Mesenteric fat pad (tissue), 1 donor: ENCODE measurements around the gene NFE2L3. TPM values are rescaled to one million over a fixed set of nuclear protein-coding genes. Genes with fewer than 3 reads are reported as not detected.
"Not testable (repeated sequence)": the region's sequence is repeated elsewhere in the genome, so short reads cannot be mapped to it uniquely, and the experiment has no call there.

Experiments used
- DNase-seq: peaks from one replicate; pipeline ENCODE4 v3.0.0-alpha.2; 2020; ENCODE audit warnings: low spot score
- total RNA-seq: library from RNA; stranded (reverse); fragmentation: NEBNext Ultra II Directional; extraction: Animal tissue kit (Norgen Biotek cat#: 25700); gene quantifications from one replicate; pipeline ENCODE4 v1.2.1, GENCODE V29; 2021
- donor health status: DM: yes; HTN: yes; CAD: no.

NFE2L3 gene
- total RNA-seq, 1 donor from 2014 or later, result 2.7 TPM

DNA sequence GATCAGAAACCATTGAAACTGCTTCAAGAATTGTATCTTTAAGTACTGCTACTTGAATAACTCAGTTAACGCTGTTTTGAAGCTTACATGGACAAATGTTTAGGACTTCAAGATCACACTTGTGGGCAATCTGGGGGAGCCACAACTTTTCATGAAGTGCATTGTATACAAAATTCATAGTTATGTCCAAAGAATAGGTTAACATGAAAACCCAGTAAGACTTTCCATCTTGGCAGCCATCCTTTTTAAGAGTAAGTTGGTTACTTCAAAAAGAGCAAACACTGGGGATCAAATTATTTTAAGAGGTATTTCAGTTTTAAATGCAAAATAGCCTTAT, 33.8 kb downstream of the NFE2L3 start:
- DNase-seq, result no peak

DNA sequence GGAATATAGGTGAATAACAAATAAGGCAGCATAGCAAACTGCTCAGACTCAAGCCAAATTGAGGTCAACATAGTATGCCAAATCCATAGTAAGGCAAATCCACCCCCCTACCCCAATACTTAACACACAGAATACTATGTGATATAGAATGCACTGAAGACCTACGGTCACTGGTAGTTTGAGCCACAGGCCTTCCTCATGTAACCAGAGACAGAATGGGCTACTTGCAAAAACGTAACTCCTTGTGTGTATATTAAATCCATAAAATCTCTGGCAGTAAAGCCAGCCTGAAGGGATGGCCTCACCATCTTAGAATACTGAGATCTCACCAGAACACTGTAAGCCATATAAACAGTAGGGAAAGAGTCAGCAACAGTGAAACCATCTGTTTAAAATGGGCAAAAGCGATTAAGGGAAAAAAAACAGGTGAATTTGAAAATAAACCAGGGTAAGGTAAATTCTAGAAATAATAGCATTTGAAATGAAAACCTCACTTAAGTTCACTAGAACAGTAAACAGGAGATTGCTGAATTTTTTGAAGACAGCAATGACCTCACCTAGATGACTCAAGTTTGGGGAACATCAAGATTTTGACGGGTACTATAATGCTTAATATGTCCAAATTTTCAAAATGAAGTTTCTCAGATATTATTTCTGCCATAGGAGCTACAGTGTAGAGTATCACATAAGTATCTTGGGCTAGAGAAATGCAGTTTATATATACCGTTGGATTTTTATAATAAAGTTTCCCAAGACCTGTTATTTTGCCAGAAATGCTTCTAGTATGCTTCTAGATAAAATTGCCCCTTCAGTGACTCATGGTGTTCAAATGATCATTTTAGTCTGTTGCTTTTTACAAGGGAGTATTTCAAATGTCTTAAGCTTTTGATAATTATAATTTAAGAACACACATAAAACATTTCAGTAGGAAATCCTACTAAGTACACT, 34.6 kb downstream of the NFE2L3 start:
- DNase-seq, result no peak

DNA sequence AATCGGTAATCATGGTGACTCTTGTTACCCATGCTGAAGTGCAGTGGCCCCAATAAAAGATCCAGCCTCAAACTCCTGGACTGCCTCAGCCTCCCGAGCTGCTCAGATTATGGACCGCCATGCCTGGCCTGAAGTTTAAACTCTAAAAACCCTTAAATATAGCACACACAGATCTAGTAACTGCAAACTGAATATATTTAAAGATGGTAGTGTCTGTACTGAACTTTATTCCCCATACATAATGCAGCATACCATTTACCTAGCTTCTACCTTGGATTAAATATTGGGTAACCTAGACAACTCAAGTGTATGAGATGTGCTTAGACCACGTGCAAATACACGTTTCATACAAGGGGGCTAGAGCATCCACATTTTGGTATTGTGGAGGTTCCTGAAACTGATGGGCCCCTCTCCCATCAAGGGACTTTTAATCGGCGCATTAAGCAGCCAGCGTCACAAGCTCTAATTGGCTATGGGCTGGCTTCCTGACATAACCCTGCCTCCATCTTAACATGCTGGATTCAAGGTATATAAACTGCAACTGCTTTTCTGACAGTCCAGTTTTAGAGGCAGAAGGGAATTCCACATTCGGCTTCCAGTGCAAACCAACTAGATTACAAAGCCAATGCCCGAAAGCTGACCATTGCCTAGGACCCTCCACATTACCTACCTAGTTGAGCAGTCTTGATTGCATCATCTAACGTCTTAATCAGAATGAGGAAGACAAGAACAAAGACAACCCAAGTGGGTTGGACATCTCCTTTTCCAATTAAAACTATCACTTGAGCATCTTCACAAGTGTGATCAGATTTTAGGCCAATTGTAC, 35.6 kb downstream of the NFE2L3 start:
- no peak for DNase-seq

DNA sequence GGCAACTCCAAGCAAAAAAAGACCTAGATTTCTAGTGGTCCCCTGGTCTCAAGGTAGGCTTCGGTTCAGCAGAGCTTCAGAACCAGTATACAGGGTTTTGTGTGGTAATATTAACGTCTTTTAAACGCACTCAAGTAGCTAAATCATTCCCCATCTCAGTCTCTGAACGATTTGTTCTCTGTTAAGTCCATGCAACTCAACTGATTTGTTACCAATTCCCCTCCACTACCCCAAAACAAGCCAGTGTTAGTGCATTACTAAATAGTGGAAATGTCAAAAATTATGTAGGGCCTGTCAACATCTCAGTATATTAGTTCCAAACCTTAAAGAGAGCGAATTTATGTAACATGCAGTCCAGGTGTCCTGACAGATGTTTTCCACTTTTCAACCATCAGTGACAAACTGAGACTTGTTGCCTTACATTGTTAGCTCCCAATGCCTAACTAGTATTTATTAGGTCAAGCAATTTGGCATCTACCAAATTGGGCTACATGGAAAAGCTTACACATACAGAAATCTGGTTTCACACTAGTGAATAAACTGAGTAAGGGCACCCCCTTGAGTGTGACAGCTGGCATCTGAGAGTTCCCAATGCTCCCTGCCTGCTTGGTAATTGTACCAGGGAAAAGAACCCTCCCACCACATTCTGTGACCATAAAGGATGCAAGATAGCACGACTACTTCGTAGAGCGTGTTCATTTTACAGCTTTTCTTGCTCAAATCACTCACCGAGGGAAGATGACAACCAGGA, 36.4 kb downstream of the NFE2L3 start:
- no peak for DNase-seq

DNA sequence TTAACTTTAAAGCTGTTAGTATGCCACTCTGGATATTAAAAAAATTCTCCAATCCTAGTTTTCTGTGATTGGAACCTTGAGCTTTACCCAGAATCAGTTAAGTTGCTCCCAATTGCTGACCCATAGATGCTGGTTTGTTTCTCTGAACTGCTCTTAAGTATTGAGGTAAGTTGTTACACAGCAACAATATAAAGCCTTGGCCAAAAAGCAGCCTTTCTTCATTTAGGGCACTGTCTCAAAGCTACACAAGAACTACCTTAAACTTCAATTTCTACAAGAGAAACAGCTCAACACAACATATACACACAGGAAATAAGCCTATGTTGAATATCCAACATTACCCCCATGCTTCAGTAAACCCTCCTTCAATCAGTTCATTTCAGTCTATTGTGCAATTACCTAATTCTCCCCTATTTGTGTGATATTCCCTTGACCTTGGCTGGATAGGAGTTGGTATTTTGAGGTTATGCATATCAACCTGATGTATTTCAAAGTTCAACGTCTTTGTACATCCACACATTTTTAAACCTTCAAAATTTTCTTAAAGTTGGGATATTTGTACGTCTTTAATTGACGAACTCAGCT, 37.1 kb downstream of the NFE2L3 start:
- DNase-seq, result no peak

DNA sequence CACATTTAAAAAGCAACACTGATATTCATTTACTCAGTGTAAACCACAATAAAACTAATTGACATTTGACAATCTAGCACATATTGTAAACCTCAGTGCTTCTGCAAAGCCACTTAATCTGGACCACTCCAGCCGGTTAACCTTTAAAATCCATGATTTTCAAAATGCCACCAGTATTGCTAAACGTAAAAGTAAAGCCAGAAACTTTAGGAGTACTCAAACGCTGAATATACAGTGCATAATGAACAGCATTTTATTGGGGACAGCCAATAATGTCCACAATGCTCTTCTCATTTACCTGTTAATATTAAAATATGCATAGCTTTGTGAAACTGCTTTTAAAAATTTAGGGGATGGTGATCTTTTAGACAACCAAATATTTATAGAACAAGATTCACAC, 37.7 kb downstream of the NFE2L3 start:
- no peak for DNase-seq

DNA sequence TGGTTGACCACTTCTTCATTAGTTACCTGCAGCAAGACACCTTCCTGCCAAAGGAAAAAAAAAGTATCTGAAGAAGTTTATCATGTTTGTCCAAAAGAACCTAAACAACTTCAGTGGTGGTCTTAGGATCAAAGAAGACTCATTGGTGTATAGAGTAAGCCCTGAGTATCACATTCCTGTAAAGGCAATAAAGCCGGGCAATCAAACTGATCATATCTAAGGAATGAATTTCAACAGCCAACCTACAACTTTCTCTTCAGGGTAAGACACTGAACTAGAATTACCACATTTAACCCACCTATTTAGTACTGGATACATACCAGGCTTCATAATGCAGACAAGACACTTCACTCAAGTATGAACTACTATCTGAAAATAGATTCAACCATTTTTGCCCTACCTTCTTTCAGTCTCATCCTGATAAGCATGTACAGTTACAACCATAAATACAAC, 38.4 kb downstream of the NFE2L3 start:
- no peak for DNase-seq

DNA sequence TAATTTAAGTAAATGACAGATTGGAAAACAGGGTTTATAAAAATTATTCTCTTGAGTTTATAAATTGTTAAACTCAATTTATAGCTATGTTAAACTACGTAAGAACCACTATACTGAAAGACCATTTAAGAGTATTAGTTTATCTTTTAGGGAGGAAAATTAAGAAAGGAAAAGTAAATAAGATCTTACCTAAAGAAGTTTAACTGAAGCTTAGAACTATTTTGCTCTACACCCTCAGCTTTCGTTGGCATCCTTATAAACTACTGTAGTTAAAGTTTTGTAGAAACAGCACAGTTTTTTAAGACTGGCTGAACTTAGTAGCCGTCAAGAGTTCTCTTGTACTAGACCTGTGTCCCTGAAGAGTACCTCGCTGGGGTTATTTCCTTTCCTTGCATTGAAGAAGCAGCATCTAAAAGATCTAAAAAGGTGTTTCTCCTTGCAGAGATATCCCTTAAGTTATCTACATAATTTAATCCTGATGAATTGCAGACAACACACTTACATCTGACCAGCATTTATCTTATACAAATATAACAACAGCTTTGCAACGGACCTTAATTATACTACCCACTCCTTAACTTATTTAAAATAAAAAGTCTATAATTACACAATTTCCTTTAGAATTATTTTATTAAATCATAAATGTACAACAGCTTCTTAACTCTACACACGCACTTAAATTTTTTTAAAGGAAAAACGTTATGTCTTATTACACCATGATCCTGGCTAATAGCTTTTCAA, 39.4 kb downstream of the NFE2L3 start:
- no peak for DNase-seq

DNA sequence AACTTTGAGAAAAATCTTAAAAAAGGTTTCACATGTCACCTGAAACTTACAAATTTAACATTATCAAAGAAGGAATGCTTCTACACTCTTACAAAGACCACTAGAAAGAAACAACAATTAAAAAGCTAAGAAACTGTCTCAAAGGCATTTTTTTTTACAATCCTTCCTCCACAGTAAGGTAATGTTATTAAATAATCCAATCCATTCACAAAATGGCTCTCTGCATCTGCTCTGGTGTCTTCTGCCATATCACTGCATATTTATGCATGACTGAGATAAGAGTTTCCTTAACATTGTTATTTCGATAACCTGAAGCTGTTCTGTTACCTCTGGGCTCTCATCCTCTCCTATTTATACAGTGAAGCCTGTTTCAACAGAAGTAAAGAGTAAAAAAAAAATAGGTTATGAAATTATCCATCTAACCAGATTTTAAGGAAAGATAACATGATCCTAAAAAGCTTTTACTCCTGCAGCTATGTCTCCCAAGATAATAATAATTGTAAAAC, 40.0 kb downstream of the NFE2L3 start:
- DNase-seq, result no peak

DNA sequence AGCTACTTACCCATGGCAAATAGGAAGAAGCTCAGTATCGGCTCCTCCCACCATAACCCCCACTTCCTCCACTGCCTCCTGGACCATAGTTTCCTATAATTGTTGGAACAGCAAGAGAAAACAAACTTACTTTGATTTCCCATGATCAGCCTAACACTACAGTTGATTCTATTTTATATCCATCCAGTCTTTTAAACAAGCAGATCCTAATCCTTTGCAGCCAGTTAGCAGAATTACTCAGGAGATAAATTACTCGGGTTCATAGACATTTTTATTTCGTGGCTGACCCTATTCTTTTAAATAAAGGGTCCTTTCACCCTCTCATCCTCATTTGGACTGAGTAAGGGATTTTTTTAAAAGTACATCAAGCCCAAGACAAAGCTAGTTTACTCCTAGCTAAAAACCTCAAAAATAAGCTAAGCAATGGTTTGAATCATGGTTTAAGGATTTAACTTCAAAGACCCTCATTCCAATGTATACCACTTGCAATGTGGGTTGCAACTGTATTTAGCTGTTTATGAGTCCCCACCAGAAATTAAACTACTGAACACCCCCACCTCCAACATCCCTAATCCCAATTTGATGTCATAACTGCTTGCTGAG, 40.6 kb downstream of the NFE2L3 start:
- no peak for DNase-seq

DNA sequence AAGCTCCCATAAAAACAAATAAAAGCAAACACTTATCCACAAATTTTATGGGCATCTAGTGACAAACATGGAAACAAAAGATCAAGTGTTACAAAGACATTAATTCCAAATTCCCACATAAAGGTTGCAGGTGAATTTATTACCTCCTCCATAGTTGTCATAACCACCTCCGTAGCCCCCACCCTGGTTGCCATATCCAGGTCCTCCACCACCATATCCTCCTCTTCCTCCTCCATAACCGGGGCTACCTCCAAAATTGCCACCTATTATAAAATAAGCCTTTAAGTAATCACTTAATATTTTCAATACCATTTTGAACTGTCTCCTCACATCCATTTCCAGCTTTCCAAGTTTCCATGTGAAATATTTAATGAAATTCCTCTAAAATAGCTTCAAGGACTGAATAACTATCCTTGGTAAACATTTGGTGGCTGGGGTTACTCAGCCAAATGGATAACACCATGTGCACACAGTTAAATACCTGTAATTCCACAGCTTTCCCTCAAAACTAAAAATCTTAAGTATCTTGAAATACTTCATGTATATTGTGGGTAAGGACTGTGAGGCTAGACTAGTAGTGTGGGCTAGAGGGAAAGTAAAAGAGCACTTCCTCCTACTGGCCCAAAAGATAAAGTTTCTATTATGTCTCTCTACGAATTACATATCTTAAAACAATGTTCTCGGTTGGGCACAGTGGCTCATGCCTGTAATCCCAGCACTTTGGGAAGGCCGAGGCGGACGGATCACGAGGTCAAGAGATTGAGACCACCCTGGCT, 41.6 kb downstream of the NFE2L3 start:
- no peak for DNase-seq

DNA sequence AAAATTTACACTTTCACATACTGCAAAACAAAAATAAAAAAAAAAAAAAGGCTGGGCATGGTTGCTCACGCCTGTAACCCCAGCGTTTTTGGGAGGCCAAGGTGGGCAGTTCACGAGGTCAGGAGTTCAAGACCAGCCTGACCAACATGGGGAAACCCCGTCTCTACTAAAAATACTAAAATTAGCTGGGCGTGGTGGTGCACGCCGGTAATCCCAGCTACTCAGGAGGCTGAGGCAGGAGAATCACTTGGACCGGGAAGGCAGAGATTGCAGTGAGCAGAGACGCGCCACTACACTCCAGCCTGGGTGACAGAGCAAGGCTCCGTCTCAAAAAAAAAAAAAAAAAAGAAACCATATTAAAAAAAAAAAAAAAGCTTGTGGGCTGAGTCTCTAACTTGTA, 42.8 kb downstream of the NFE2L3 start:
- DNase-seq, result not testable (repeated sequence)

DNA sequence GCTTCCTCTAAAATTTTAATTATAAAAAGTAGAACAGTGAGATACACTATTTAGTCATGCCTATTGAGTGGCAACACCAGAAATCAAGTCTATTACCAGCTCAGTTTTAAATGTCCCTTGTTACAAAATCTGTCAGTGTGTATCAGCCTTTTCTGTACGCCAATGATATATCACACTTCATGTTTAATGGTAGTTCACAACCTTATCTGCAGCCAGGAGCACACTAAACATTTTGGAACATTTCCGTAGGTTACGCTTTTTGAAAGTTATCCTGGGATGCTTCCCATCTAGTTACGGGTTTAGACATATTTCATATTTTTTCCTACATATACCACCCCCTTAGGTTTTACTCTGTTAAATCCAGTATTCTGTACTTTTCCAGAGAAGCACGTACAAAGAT, 43.2 kb downstream of the NFE2L3 start:
- DNase-seq, result no peak

DNA sequence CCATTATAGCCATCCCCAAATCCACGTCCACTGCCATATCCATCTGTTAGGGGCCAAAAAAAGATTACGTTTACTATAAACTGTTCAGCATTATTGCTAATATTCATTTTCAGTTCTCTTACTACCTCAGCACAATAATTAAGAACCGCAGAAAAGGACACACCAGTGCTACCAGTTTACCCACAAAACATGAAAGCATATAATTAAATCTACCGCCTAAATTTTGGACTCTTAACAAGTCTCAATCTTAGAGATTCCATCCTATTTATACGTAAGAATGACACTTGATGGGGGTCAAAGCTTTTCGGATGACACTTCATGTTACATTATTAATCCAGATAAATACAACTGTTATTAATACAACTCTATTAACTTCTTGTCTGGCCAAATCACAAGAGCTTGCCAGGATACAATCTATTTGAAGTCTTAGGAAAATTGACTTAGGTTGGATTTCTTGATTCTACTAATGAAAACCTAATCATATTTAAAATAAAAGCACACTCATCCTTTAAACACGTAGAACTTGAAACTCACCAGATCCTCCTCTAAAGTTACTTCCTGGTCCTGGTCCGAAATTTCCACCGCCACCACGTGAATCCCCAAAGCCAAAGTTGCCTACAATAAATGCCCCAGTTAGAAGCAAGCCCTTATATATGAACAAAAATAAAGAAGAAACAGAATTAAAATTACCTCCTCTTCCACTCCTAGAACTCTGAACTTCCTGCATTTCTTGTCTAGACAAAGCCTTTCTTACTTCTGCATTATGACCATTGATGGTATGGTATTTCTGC, 44.1 kb downstream of the NFE2L3 start:
- DNase-seq, result no peak

DNA sequence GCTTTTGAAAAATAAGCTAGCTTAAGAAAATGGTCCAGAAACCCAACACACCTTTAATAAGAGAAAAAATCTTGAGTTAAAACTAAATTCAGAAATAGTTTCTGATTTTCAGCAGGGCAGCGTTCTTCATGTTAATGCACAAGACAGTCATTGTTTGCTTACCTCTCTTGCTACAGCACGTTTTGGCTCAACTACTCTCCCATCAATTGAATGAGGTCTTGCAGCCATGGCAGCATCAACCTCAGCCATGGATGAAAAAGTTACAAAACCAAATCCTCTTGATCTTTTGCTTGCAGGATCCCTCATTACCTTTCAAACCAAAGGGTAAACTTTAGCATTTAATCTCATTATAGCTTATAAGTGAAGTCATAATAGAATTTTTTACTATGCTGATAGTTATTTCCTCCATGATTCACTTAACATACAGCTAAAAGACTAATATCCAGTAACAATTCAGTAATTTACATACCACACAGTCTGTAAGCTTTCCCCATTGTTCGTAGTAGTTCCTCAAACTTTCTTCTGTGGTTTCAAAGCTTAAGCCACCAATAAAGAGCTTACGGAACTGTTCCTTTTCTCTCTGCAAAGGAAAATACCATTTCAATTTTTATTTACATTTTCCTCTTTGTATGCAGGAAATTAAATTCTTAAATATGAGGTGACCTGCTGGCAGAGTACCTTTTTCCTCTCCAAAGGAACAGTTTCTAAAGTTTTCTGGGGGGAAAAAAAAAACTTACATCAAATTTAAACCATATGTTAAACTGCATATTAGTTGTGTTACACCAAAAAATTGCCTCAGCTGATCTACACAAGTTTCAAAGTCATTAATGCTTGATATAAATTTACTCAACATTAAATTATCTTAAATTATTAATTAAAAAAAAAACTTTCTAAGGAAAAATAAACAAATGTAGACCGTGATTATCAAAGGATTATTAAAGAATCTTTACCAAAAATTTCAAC, 45.4 kb downstream of the NFE2L3 start:
- no peak for DNase-seq

DNA sequence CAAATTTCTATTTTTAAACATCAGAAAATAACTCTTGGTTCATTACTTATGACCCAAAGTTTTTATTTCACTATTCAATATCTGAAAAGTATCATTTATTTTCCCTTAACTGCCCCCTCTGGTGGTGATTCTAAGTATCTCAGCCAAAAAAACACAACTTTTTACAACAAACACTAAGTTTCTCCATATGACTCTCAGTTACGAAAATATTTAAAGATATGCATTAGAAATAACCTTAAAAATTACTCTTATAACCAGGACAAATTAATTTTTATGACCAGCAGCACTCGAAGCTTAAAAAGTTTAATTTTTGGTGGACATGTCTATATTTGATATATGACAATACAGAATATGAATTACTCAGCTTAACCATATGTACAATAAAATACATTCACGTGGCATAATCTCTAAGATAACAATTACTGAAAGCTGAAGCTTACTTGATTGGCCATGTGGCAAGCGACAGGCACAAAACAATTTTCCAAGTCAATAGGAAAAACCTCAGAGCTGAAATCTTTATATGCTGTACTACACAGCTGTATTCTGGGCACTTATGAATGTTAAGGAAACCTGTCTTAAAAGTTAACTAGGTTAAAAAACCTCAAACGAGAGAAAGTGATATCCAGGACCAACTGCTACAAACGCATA, 46.3 kb downstream of the NFE2L3 start:
- no peak for DNase-seq

DNA sequence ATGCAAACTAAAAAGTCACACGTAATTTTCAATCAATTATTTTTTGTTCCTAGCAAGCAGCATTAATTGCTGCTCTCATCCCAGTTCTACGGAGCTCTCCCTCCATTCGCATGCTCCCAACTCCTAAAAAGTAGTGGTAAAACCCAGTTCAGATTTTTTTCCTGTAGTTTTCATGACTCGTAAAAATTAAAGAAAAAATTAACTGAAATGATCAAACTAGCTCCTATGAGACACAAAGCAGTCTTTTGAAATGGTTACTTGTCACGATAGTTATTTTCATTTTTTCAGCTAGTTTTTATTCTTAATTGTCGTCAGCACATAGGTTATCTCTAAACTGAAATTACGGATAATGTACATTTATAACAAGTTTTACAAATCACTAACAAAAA, 46.8 kb downstream of the NFE2L3 start:
- DNase-seq, result no peak
